GM12873 (cell line): ENCODE measurements around the gene RPS10.

Experiments
- TF ChIP-seq, protein P1 (sequence below): IDR thresholded peaks from 2 replicates; pipeline ENCODE4 v1.5.1; 2012; ENCODE audit warnings: low read depth, mild to moderate bottlenecking, moderate library complexity, low read length, control low read depth; ENCODE audit not compliant: insufficient read depth; ENCODE audit errors: missing control alignments

RPS10 gene

DNA sequence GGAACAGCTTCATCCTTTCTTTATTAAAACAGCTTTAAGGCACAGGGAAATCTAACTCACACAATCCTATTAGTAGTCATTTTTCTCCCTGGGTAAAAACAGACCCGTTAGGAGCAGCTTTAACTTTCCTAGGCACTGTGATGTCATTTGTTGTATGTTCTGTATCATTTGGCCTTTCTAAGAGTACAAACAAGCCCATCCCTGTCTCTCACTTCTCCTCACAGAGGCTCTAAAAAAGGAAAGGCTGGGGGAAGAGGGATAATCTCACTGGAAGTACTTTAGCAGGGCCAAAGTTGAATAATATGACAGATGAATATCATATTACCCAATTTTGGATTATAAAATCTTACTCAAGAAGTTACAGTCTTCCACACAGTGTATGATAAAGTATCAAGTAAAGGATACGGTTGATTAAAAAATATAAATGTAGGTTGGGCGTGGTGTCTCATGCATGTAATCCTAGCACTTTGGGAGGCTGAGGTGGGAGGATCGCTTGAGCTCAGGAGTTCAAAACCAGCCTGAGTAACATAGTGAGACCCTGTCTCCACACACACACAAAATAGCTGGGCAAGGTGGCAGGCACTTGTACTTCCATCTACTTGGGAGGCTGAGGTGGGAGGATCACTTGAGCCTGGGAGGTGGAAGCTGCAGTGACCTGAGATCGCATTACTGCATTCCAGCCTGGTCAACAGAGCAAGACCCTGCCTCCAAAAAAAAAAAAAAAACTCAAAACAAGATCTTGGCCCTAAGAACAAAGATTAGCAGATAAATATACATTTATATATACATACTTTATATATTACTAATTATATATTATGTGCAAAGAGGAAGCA is 41.3 kb downstream of the RPS10 start:
- TF ChIP-seq, protein P1, sequence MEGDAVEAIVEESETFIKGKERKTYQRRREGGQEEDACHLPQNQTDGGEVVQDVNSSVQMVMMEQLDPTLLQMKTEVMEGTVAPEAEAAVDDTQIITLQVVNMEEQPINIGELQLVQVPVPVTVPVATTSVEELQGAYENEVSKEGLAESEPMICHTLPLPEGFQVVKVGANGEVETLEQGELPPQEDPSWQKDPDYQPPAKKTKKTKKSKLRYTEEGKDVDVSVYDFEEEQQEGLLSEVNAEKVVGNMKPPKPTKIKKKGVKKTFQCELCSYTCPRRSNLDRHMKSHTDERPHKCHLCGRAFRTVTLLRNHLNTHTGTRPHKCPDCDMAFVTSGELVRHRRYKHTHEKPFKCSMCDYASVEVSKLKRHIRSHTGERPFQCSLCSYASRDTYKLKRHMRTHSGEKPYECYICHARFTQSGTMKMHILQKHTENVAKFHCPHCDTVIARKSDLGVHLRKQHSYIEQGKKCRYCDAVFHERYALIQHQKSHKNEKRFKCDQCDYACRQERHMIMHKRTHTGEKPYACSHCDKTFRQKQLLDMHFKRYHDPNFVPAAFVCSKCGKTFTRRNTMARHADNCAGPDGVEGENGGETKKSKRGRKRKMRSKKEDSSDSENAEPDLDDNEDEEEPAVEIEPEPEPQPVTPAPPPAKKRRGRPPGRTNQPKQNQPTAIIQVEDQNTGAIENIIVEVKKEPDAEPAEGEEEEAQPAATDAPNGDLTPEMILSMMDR, result no peak

DNA sequence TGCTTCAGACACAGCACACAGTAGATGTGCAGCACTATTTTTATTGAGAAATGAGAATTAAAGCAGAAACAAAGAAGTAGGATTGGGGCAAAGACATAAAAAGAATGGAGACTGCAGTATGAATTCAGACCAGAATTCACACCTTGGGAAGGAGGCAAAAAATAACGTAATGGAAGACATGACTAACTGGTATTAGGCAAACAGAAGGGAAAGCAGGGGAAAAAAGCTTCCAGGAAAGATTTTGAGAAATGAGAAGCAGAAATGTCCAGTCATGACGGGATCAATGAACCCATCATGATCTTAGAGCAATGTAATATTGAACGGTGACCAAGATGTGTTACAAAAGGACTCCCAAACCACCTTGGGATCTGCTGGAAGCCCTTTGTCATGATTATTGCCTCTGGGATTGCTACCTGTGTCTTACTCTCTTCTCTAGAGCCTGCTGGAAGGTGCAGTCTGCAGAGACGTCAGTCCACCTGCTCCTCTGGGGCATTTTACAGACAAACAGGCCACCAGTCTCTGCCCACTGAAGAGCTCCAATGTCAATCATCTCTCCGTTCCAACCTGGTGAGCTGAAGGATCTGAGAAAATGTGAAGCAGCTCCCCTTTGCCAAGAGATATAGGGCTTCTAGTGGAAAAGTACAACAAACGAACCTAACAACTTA is 42.1 kb downstream of the RPS10 start:
- TF ChIP-seq, protein P1, result no peak

DNA sequence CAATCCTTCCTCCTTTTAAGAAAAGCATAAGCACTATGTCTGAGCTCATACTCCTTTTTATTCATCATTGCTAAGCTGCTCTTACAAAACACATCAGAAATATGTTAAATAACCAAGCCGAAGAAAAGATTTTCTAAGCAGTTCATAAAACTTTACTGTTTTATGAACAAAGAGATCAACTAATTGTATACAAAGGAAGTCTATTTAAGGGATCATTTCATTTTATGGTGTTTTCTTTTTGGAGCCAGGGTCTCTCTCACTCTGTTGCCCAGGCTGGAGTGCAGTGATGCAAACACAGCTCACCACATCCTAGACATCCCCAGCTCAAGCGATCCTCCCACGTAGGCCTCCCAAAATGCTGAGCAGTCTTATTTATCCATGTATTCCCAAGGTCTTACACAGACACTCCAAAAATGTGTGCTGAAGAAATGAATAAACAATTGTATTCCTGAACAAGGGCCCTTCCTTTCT is 42.7 kb downstream of the RPS10 start:
- TF ChIP-seq, protein P1, result no peak

DNA sequence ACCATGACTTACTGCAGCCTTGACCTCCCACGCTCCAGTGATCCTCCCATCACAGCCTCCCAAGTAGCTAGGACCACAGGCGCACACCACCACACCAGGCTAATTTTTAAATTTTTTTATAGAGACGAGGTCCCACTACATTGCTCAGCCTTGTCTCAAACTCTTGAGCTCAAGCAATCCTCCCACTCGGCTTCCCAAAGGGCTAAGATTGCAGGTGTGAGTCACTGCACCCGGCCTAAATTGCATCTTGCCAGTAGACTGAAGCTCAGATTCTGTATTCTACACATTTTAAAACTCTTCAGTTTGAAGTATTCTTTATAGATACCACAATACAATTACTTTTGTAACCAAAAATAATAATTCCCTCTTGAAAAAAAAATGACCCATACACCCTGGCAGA is 44.8 kb downstream of the RPS10 start:
- TF ChIP-seq, protein P1, result no peak

DNA sequence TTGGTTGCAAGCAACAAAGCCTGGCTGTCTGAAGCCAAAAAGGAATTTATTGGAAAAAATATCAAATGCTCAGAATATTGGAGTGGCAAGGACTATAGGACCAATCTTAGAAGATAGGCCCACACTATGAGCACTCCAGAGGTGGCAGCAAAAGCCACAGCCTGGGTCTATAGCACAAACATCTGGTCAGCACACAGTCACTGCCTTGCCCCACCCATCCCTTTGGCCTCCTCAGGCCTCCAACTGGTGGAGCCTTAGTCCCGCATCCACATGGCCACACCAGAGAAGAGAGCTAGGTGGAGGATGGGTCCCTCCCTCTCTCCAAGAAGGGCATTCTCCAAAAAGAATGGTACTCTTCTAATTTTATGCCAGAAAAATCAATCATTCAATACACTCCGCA is 47.4 kb downstream of the RPS10 start:
- TF ChIP-seq, protein P1, result no peak

DNA sequence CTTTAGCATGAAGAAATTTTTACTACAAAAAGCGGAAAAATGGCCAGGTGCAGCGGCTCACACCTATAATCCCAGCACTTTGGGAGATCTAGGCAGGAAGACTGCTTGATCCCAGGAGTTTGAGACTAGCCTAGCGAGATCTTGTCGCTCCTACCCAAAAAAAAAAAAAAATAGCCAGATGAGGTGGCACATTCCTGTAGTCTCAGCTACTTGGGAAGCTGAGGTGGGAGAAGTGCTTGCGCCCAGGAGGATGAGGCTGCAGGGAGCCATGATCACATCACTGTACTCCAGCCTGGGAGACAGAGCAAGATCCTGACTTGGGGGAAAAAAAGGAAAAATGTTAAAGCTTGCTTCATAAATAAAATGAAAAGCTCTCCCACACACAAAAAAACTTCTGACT is 47.9 kb downstream of the RPS10 start:
- TF ChIP-seq, protein P1, result no peak

DNA sequence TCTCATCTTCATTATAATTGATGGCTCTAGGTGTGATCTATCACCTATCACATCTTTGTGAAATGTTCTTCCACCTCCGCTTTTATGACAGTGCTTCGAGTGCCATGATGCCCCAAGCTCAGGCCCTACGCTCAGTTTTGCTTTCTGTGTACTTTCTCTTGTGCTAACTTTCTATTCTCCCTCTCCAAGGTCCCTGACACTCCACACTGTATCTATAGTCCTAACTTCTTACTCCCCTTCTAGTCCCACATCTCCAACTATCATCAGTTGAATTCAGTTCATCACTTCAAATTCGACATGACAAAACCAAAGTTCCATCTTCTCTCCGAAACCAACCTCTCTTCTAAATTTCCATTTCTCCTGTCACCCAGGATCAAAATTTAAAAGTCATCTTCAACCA is 50.0 kb downstream of the RPS10 start:
- TF ChIP-seq, protein P1, result no peak
